Activated naive CD4-positive, alpha-beta T cell treated with anti-CD3 and anti-CD28 coated beads, Interleukin-2, amount 50 U/mL, for 24 hours (primary cell): ENCODE results near the gene KYNU.
"Not testable (repeated sequence)": the region's sequence is repeated elsewhere in the genome, so short reads cannot be mapped to it uniquely, and the experiment has no call there.

Experiments used
- H3K27ac Mint-ChIP-seq: one replicate; pipeline ENCODE4 v1.8.0; 2021; ENCODE audit warnings: mild to moderate bottlenecking, mixed read lengths
- H3K27me3 Mint-ChIP-seq: one replicate; pipeline ENCODE4 v1.8.0; 2021; ENCODE audit warnings: mixed read lengths
- H3K36me3 Mint-ChIP-seq: one replicate; pipeline ENCODE4 v1.8.0; 2021; ENCODE audit warnings: mixed read lengths
- H3K4me1 Mint-ChIP-seq: one replicate; pipeline ENCODE4 v1.8.0; 2021; ENCODE audit warnings: mixed read lengths
- H3K4me3 Mint-ChIP-seq: one replicate; pipeline ENCODE4 v1.8.0; 2021; ENCODE audit warnings: mild to moderate bottlenecking, mixed read lengths
- H3K9me3 Mint-ChIP-seq: one replicate; pipeline ENCODE4 v1.8.0; 2021; ENCODE audit warnings: mixed read lengths

The KYNU gene

DNA sequence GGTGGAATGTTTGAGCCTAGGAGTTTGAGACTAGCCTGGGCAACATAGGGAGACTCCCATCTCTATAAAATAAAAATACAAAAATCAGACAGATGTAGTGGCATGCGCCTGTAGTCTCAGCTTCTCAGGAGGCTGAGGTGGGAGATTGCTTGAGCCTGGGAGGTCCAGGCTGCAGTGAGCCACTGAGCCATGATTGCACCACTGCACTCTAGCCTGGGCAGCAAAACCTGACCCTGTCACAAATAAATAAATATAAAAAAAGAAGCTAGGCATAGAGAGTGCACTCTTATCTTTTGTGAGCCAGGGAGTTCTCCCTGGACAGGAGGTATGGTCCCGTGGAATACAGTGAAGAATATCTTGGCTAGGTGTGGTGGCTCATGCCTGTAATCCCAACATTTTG lies 11.0 kb upstream of the KYNU start:
- no peak overlapping the region for H3K4me3 Mint-ChIP-seq
- peaks cover 4% of the 10 kb centered on the region for H3K27me3 Mint-ChIP-seq
- H3K9me3 Mint-ChIP-seq, result no peaks in the 10 kb centered on the region
- H3K4me1 Mint-ChIP-seq, result no peaks in the 10 kb centered on the region
- H3K27ac Mint-ChIP-seq, result no peak overlapping the region
- H3K36me3 Mint-ChIP-seq, result no peaks in the 10 kb centered on the region

DNA sequence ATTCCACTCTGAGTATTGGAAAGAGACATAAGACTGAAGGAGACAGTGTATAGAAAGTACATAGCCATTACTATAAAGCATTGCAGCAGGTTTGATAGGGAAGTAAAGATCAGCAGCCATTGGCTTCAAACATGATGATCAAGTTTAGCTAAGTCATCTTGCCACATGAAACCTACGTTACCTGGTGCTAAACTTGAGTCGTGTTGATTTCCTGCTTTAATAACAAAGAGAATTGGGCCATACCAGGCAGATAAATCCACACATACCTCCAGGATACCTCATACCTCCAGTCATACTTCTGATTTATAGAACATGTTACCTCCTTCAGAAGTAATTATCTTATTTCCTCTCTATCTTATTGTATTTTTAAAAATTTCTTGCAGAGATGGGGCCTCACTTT lies 10.3 kb upstream of the KYNU start:
- Mint-ChIP-seq H3K27ac (no peak overlapping the region), H3K9me3 (no peaks in the 10 kb centered on the region), H3K4me1 (no peaks in the 10 kb centered on the region), H3K36me3 (no peaks in the 10 kb centered on the region), H3K4me3 (no peak overlapping the region), H3K27me3 (peaks cover 4% of the 10 kb centered on the region)

DNA sequence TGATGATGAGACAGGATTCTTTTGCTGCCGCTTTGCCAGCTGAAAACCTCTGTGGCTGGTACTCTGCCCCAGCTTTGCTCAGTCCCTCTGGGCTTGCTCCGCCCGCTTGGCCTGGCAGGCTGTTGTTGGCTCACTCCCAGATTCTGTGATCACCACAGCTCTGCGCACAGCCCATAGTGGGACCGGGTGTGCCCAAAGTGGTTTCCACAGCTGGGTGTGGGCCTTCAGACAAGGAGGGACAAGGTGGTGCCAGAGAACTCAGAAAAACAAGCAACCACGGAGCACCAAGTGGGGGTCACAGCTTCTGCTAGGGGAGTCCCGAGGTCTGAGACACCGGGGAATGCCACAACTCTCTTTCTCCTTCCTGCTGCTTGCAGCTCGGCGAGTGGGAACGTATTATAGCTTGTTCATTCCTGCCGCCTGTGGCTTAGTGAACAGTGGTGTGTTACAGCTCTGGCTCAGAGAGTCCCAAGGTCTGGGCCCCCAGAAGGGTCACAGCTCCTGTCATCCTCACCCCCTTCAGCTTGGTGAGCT lies 9.2 kb upstream of the KYNU start:
- no peak overlapping the region for H3K4me3 Mint-ChIP-seq
- H3K9me3 Mint-ChIP-seq, result no peaks in the 10 kb centered on the region
- H3K36me3 Mint-ChIP-seq, result no peaks in the 10 kb centered on the region
- peaks cover 4% of the 10 kb centered on the region for H3K27me3 Mint-ChIP-seq
- H3K27ac Mint-ChIP-seq, result no peak overlapping the region
- no peaks in the 10 kb centered on the region for H3K4me1 Mint-ChIP-seq

DNA sequence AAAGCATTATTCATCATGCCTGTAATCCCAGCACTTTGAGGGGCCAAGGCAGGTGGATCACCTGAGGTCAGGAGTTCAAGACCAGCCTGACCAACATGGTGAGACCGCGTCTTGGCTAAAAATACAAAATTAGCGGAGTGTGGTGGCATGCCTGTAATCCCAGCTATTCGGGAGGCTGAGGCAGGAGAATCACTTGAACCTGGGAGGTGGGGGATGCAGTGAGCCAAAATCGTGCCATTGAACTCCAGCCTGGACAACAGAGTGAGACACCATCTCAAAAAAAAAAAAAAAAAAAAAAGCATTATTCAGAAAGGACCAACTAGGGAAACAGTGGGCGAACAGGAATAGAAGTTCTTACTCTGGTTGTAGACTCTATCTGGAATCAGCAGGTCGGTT lies 8.4 kb upstream of the KYNU start:
- not testable (repeated sequence) for H3K9me3 Mint-ChIP-seq, H3K4me3 Mint-ChIP-seq, H3K27ac Mint-ChIP-seq, H3K4me1 Mint-ChIP-seq, H3K36me3 Mint-ChIP-seq, H3K27me3 Mint-ChIP-seq

GRCh38 chr2:142869461-142870106 lies 7.9 kb upstream of the KYNU start:
- Mint-ChIP-seq H3K27ac (no peak overlapping the region), H3K4me3 (no peak overlapping the region), H3K27me3 (peaks cover 6% of the 10 kb centered on the region), H3K36me3 (no peaks in the 10 kb centered on the region), H3K4me1 (no peaks in the 10 kb centered on the region), H3K9me3 (no peaks in the 10 kb centered on the region)

DNA sequence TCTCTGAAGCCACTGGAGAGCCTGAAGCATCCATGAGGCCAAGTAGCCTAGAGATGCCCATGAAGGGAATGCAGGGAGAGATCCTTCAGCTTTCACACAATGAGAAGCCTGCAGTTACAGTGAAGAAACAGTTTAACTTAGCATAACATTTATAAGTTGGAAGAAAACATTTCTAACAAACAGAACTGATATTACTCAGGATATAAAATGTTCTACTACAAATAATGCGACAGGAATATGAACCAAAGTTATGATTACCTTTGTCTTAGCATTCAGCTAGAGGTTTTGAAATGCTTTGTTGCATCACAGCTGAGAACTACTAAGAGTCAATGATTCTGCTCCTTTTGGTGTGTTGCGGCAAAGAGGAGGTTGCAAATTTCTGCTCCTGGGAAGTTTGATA lies 6.9 kb upstream of the KYNU start:
- Mint-ChIP-seq H3K27ac (no peak overlapping the region), H3K9me3 (no peaks in the 10 kb centered on the region), H3K4me3 (no peak overlapping the region), H3K4me1 (no peaks in the 10 kb centered on the region), H3K27me3 (peaks cover 6% of the 10 kb centered on the region), H3K36me3 (no peaks in the 10 kb centered on the region)

- H3K36me3 Mint-ChIP-seq, result no peaks in the 10 kb centered on the region
- no peak overlapping the region for H3K4me3 Mint-ChIP-seq
- H3K27me3 Mint-ChIP-seq, result peaks cover 6% of the 10 kb centered on the region
- H3K27ac Mint-ChIP-seq, result no peak overlapping the region
- no peaks in the 10 kb centered on the region for H3K4me1 Mint-ChIP-seq
- H3K9me3 Mint-ChIP-seq, result no peaks in the 10 kb centered on the region
These were observed 6.1 kb upstream of the KYNU start for GRCh38 chr2:142871396-142871795.

- Mint-ChIP-seq H3K27me3 (peaks cover 2% of the 10 kb centered on the region), H3K9me3 (no peaks in the 10 kb centered on the region), H3K27ac (no peak overlapping the region), H3K4me1 (no peaks in the 10 kb centered on the region), H3K36me3 (no peaks in the 10 kb centered on the region), H3K4me3 (no peak overlapping the region)
These were observed 4.4 kb upstream of the KYNU start for GRCh38 chr2:142872882-142873724.

- Mint-ChIP-seq H3K27me3 (peaks cover 2% of the 10 kb centered on the region), H3K4me1 (no peaks in the 10 kb centered on the region), H3K9me3 (no peaks in the 10 kb centered on the region), H3K27ac (no peak overlapping the region), H3K36me3 (no peaks in the 10 kb centered on the region), H3K4me3 (no peak overlapping the region)
These were observed 3.6 kb upstream of the KYNU start for GRCh38 chr2:142873831-142874287.

DNA sequence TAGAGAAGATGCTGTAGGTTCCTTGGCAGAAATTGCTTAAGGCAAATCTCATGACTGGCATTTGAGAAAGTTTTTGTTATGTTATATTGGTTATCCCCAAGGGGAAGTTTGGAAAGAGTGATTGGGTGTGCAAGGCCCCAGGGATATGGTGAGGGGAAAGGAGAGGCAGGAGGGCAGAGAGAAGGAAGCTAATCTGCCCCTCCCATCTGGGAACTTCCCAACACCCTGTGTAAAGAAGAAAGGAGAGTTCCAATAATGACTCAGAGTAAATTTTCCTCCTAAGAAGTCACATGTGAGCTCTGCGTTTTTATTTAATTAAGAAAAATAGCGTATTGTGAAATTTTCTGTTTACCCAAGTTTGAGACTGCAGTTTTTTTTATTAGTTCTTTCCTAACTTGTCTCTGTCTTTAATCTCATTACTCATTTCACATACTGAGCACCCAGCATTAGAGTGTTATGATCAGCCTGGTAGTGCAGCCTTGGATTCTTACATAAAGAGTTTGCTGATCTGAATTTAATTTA lies 3.1 kb upstream of the KYNU start:
- Mint-ChIP-seq H3K27ac (no peak overlapping the region), H3K36me3 (no peaks in the 10 kb centered on the region), H3K4me1 (no peaks in the 10 kb centered on the region), H3K4me3 (no peak overlapping the region), H3K9me3 (no peaks in the 10 kb centered on the region), H3K27me3 (peaks cover 2% of the 10 kb centered on the region)

- Mint-ChIP-seq H3K9me3 (no peaks in the 10 kb centered on the region), H3K27ac (no peak overlapping the region), H3K4me3 (no peak overlapping the region), H3K36me3 (no peaks in the 10 kb centered on the region), H3K4me1 (no peaks in the 10 kb centered on the region), H3K27me3 (peaks cover 2% of the 10 kb centered on the region)
These were observed 2.5 kb upstream of the KYNU start for GRCh38 chr2:142875010-142875409.

- no peak overlapping the region for H3K4me3 Mint-ChIP-seq
- H3K27ac Mint-ChIP-seq, result no peak overlapping the region
- no peaks in the 10 kb centered on the region for H3K36me3 Mint-ChIP-seq
- peaks cover 2% of the 10 kb centered on the region for H3K27me3 Mint-ChIP-seq
- no peaks in the 10 kb centered on the region for H3K4me1 Mint-ChIP-seq
- no peaks in the 10 kb centered on the region for H3K9me3 Mint-ChIP-seq
These were observed 1.8 kb upstream of the KYNU start for GRCh38 chr2:142875652-142876051.

DNA sequence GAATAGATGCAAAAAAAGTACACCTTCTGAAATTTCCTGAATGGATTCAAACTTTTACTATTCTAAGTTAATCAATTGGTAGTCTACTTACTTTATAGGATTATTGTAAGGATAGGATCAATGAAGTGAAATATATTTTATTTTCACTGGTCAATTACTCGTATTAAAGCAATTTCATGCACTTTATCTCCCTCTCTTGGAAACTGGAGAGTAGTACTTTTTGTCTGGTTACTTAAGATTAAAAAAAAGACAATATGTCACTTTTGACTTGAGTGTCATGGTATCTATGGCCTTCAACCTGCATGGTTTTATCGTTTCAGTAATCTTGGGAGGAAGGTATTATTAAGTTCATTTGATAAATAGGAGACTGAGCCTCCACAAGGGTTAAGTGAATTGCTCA lies 1.0 kb upstream of the KYNU start:
- Mint-ChIP-seq H3K4me3 (no peak overlapping the region), H3K27ac (no peak overlapping the region), H3K4me1 (no peaks in the 10 kb centered on the region), H3K27me3 (peaks cover 2% of the 10 kb centered on the region), H3K36me3 (no peaks in the 10 kb centered on the region), H3K9me3 (no peaks in the 10 kb centered on the region)

- H3K27ac Mint-ChIP-seq, result no peak overlapping the region
- H3K4me3 Mint-ChIP-seq, result no peak overlapping the region
- peaks cover 2% of the 10 kb centered on the region for H3K27me3 Mint-ChIP-seq
- H3K4me1 Mint-ChIP-seq, result no peaks in the 10 kb centered on the region
- peaks cover 5% of the 10 kb centered on the region for H3K9me3 Mint-ChIP-seq
- no peaks in the 10 kb centered on the region for H3K36me3 Mint-ChIP-seq
These were observed 691 bp downstream of the KYNU start for GRCh38 chr2:142878031-142878678.

GRCh38 chr2:142879151-142879550 lies 1.7 kb downstream of the KYNU start:
- Mint-ChIP-seq H3K4me3 (no peak overlapping the region), H3K36me3 (peaks cover 3% of the 10 kb centered on the region), H3K27me3 (peaks cover 1% of the 10 kb centered on the region), H3K27ac (no peak overlapping the region), H3K4me1 (no peaks in the 10 kb centered on the region), H3K9me3 (peaks cover 12% of the 10 kb centered on the region)

DNA sequence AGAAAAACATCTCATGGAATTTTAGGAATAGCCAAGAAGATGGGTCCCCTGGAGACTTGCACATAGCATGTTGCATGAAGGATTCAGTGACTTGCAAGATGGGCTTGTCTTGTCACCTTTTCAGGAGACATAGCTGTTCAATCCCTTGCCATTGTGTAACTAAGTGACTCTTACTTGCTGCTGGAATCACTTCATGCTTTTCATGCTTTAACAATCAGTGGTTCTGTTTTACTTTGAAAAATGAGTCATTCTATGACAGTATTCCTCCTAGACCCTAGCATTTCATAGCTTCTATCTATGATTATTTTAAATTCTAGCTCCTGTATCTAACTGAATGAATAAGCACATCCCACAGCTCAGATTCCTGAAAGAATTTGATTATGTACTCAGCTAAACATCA lies 2.8 kb downstream of the KYNU start:
- no peak overlapping the region for H3K4me3 Mint-ChIP-seq
- H3K4me1 Mint-ChIP-seq, result no peaks in the 10 kb centered on the region
- no peaks in the 10 kb centered on the region for H3K27me3 Mint-ChIP-seq
- H3K9me3 Mint-ChIP-seq, result peaks cover 12% of the 10 kb centered on the region
- peaks cover 3% of the 10 kb centered on the region for H3K36me3 Mint-ChIP-seq
- no peak overlapping the region for H3K27ac Mint-ChIP-seq
